Measurements from ENCODE around the gene SLC66A2. TPM values are rescaled to one million over a fixed set of nuclear protein-coding genes. Genes with fewer than 3 reads are reported as not detected.
"Not testable (repeated sequence)": the region's sequence is repeated elsewhere in the genome, so short reads cannot be mapped to it uniquely, and the experiment has no call there.

SLC66A2 gene
- 45.6 and 46.5 TPM in 2 replicates for total RNA-seq

DNA sequence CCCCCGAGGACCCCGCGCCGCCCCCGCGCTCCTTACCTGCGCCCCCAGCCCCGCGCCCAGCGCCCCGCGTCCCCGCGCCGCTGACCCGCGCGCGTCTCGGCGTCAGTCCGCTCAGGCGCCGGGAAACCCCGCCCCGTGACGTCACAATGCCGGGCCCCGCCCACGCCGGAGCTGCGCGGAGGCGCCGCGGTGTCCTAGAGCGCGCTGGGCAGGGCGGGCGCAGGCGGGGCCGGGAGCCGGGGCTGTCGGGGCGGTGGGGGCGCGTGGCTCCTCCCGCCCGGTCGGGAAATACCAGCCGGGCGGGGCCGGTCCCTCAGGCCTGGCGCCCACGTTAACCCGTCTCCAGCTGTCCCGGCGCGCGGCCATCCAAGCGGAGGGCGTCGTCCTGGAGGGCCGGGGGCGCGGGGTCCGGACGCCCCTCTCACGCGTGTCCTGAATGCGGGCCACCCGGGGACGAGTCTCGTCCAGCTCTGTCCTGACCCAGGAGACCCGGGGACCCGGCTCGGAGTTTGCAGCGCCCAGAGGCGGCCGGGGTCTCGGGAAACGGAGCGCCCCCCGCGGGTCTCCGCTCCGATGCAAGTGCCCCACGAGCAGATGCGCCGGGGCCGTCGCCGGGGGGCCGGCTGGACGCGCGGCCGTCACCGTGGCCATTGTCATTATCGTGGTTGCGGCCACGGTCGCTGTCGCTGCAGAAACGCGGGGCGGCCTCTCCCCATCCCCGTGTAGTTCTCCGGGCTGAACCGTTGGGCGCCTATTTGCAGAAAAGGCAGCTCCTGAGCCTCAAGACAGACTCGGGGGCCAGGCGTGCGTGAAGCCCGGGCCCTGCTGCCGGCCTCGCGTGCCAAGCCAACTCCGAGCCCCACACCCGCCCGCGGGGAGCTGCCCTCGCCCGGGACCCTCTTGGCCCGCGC, at the start of gene SLC66A2:
Gene SLC66A2 (minus strand): TSS at position 109 of the 911 bp plus-strand sequence. CDS start 727 bp downstream, outside the sequence.
- peak; percentile 98 for DNase-seq
- peaks cover 12% of the 10 kb centered on the region for H3K36me3 Mint-ChIP-seq (ENCODE audit: low read depth)
- H3K27ac Mint-ChIP-seq = peak within 1 kb of the TSS; percentile 79
- intact Hi-C loops (cut with micrococcal nuclease) = loop anchor here (1.0 to 10.0 kb wide), 7 partner anchors 14 to 884 kb away; partner anchors contain the start of genes ATP9B, CTDP1, NFATC1 and TXNL4A
- peak within 1 kb of the TSS; percentile 88 for H3K4me3 Mint-ChIP-seq
- peaks cover 3% of the 10 kb centered on the region for H3K27me3 Mint-ChIP-seq
- H3K4me1 Mint-ChIP-seq = peaks cover 29% of the 10 kb centered on the region
- no peaks in the 10 kb centered on the region for H3K9me3 Mint-ChIP-seq

DNA sequence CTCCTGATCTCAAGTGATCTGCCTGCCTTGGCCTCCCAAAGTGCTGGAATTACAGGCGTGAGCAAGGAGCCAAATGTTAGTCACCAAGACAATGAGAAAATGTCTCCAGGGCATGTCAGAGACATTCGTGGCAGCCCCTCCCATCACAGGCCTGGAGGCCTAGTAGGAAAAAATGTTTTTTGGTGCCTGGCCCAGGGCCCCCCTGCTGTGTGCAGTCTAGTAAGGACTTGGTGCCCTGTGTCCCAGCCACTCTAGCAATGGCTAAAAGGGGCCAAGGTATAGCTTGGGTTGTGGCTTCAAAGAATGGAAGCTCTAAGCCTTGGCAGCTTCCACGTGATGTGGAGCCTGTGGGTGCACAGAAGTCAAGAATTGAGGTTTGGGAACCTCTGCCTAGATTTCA, 49.4 kb upstream of the SLC66A2 start:
- no peak overlapping the region for H3K4me3 Mint-ChIP-seq
- no peak for DNase-seq
- no peaks in the 10 kb centered on the region for H3K27me3 Mint-ChIP-seq
- peaks cover 13% of the 10 kb centered on the region for H3K9me3 Mint-ChIP-seq
- H3K27ac Mint-ChIP-seq = no peak overlapping the region
- H3K36me3 Mint-ChIP-seq (ENCODE audit: low read depth) = peaks cover 6% of the 10 kb centered on the region
- intact Hi-C loops (cut with micrococcal nuclease) = no loop called here
- no peaks in the 10 kb centered on the region for H3K4me1 Mint-ChIP-seq

DNA sequence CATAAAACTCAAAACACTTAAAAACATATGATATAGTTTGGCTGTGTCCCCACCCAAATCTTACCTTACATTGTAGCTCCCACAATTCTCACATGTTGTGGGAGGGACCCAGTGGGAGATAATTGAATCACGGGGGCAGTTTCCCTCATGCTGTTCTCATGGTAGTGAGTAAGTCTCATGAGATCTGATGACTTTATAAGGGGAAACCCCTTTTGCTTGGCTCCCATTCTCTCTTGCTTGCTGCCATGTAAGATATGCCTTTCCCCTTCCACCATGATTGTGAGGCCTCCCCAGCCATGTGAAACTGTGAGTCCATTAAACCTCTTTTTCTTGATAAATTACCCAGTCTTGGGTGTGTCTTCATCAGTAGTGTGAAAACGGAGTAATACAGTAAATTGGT, 48.2 kb upstream of the SLC66A2 start:
- H3K27ac Mint-ChIP-seq; H3K4me3 Mint-ChIP-seq; H3K36me3 Mint-ChIP-seq (ENCODE audit: low read depth); H3K4me1 Mint-ChIP-seq; H3K27me3 Mint-ChIP-seq; intact Hi-C loops (cut with micrococcal nuclease); DNase-seq: not testable (repeated sequence)
- H3K9me3 Mint-ChIP-seq = peaks cover 13% of the 10 kb centered on the region

DNA sequence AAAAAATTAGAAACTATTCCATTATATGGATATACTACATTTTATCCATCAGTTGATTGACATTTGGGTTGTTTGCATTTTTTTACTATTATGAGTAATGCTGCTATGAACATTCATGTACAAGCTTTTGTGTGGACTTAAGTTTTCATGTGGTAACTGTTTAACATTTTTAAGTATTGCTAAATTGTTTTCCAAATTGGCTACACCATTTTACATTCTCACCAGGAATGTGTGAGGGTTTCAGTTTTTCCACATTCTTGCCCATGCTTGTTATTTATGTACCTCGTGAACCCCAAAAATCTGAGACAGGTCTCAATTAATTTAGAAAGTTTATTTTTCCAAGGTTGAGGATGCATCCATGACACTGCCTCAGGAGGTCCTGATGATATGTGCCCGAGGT, 40.0 kb upstream of the SLC66A2 start:
- H3K27ac Mint-ChIP-seq = no peak overlapping the region
- peaks cover 9% of the 10 kb centered on the region for H3K36me3 Mint-ChIP-seq (ENCODE audit: low read depth)
- no peaks in the 10 kb centered on the region for H3K9me3 Mint-ChIP-seq
- H3K4me3 Mint-ChIP-seq = no peak overlapping the region
- peaks cover 12% of the 10 kb centered on the region for H3K4me1 Mint-ChIP-seq
- DNase-seq = no peak
- intact Hi-C loops (cut with micrococcal nuclease) = no loop called here
- no peaks in the 10 kb centered on the region for H3K27me3 Mint-ChIP-seq

DNA sequence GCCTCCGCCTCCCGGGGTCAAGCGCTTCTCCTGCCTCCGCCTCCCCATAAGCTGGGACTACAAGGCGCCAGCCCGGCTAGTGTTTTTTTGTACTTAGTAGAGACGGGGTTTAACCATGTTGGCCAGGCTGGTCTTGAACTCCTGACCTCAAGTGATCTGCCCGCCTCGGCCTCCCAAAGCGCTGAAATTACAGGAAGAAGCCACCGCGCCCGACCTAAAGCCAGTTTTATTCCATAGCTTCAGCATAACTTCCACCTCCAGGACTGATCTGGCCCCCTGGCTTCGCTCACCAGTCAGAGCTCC, 37.7 kb upstream of the SLC66A2 start:
- Mint-ChIP-seq H3K27ac (peak overlapping the region; percentile 94), H3K9me3 (no peaks in the 10 kb centered on the region), H3K36me3 (ENCODE audit: low read depth) (peaks cover 23% of the 10 kb centered on the region), H3K4me3 (peak overlapping the region; percentile 88), H3K4me1 (peaks cover 27% of the 10 kb centered on the region), H3K27me3 (no peaks in the 10 kb centered on the region)
- intact Hi-C loops (cut with micrococcal nuclease) = loop anchor here (2.0 kb wide), 1 partner anchor 120 kb away; the partner anchor contains the start of gene ADNP2
- DNase-seq = no peak

DNA sequence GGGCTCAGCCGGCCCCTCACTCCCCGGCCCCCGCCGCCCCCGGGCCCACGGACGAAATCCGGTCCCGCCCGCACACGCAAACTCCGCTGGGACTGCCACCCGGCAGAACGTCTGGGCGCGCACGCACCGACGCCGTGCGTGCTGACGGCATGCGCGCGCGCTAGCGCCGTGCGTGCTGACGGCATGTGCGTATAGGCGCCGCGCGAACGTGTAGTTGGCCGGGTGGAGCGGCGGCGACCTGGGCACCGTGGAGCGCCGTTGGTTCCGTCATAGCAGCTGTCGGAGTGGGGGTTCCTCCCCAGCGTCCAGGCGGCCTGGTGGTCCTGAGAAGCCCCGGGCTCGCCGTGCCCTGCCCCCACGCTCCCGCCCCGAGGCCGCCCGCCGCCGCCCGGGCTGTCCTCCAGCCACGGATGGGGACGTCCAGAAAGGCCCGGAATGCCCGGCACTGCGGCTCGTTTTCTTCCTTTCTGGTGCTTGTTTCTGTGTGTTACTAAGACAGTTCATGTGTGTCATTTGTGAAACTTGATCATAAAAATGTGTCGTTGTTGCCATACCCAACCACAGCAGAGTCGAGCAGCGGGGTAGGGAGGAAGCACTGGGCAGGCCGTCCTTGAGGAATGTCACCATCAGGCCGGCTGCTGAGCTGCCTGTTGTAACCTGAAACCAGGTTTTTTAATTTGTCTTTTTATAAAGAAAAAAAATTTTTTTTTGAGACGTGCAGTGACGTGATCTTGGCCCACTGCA, 37.2 kb upstream of the SLC66A2 start, which contains the start of gene TXNL4A:
Gene TXNL4A (minus strand): TSS at position 113 of the 744 bp plus-strand sequence. CDS start 171 bp downstream, outside the sequence.
- no peaks in the 10 kb centered on the region for H3K9me3 Mint-ChIP-seq
- H3K36me3 Mint-ChIP-seq (ENCODE audit: low read depth) = peaks cover 27% of the 10 kb centered on the region
- peak; percentile 96 for DNase-seq
- intact Hi-C loops (cut with micrococcal nuclease) = loop anchor here (1.0 to 2.0 kb wide), 4 partner anchors 37 to 309 kb away; partner anchors contain the start of genes ADNP2, CTDP1 and SLC66A2
- H3K27ac Mint-ChIP-seq = peak within 1 kb of the TSS; percentile 94
- H3K4me3 Mint-ChIP-seq = peak within 1 kb of the TSS; percentile 88
- peaks cover 32% of the 10 kb centered on the region for H3K4me1 Mint-ChIP-seq
- H3K27me3 Mint-ChIP-seq = no peaks in the 10 kb centered on the region

DNA sequence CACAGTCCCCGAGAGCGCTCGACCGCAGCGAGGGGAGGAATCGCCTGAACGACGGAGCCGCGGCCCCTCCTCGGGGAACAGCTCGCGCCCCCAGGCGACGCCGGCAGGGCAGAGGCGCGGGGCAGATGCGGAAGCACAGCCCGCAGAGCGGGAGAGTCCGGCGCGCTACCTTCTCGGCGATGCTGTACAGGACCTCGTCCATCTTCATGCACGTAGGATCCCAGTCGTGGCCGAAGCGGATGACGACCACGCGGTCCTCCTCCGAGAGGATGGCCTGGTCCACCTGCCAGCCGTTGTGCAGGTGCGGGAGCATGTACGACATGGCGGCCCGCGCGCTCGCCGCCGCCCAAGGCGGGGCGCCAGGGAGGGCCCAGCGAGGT, 36.6 kb upstream of the SLC66A2 start:
- H3K27me3 Mint-ChIP-seq = no peaks in the 10 kb centered on the region
- H3K27ac Mint-ChIP-seq = peak overlapping the region; percentile 92
- intact Hi-C loops (cut with micrococcal nuclease) = loop anchor here (1.0 to 2.0 kb wide), 4 partner anchors 37 to 309 kb away; partner anchors contain the start of genes ADNP2, CTDP1 and SLC66A2
- no peaks in the 10 kb centered on the region for H3K9me3 Mint-ChIP-seq
- peak overlapping the region; percentile 88 for H3K4me3 Mint-ChIP-seq
- H3K36me3 Mint-ChIP-seq (ENCODE audit: low read depth) = peaks cover 27% of the 10 kb centered on the region
- DNase-seq = peak; percentile 91
- peaks cover 35% of the 10 kb centered on the region for H3K4me1 Mint-ChIP-seq

DNA sequence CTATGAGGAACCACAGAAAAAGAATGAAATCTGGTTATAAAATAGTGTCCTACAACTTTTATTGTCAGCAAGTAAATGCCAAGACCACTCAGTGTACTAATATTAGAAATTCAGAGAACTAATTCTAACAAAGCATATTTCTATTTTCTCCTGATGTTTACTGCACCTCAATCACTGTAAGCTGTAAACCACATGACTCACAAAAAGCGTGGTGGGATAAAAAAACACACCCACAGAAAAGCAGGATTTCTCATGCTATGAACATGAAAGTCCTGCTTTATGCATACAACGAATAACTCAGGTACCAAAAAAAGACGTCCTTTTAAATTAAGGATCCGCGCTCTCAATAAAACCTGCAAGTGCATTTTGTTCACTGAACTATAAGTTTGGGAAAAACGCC, 36.1 kb upstream of the SLC66A2 start:
- H3K27ac Mint-ChIP-seq = peak overlapping the region; percentile 92
- H3K36me3 Mint-ChIP-seq (ENCODE audit: low read depth) = peaks cover 27% of the 10 kb centered on the region
- peak overlapping the region; percentile 88 for H3K4me3 Mint-ChIP-seq
- H3K27me3 Mint-ChIP-seq = no peaks in the 10 kb centered on the region
- intact Hi-C loops (cut with micrococcal nuclease) = no loop called here
- DNase-seq = no peak
- no peaks in the 10 kb centered on the region for H3K9me3 Mint-ChIP-seq
- H3K4me1 Mint-ChIP-seq = peaks cover 40% of the 10 kb centered on the region

DNA sequence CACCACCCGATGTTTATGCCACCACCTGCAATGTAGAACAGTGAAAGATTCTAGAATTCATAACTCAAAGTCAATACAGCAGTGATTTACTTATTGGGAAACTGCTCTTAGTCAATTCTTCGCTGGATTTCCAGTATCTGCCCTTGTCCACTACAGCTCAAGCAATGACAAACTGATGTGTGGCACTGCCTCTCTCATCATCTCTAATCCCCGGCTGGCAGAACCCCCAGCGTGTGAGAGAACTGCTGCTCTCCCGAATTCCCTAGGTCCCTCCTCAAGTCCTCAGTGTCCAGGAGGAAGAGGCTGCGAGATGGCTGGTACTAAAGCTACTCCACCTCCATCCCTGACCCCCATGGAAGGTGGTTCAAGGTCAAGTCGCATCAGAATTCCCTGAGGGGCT, 35.3 kb upstream of the SLC66A2 start:
- intact Hi-C loops (cut with micrococcal nuclease) = no loop called here
- H3K36me3 Mint-ChIP-seq (ENCODE audit: low read depth) = peaks cover 34% of the 10 kb centered on the region
- H3K27ac Mint-ChIP-seq = peak overlapping the region; percentile 53
- no peaks in the 10 kb centered on the region for H3K27me3 Mint-ChIP-seq
- peaks cover 45% of the 10 kb centered on the region for H3K4me1 Mint-ChIP-seq
- no peak for DNase-seq
- peak overlapping the region; percentile 88 for H3K4me3 Mint-ChIP-seq
- no peaks in the 10 kb centered on the region for H3K9me3 Mint-ChIP-seq

DNA sequence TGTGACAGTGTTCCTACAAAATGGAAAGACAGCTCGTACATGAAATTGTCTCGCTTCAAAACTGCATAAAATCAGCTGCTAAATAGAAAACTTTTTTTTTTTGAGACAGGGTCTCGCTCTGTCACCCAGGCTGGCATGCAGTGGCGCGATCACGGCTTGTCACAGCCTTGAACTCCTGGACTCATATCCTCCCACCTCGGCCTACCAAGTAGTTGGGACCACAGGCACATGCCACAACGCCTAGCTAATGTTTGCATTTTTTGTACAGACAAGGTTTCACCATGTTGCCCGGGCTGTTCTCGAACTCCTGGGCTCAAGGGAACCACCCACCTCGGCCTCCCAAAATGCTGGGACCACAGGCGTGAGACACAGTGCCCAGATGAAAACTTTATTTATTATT, 33.7 kb upstream of the SLC66A2 start:
- no peak for DNase-seq
- Mint-ChIP-seq H3K4me1 (peaks cover 50% of the 10 kb centered on the region), H3K27ac (no peak overlapping the region), H3K9me3 (no peaks in the 10 kb centered on the region), H3K27me3 (no peaks in the 10 kb centered on the region), H3K4me3 (peak overlapping the region; percentile 51), H3K36me3 (ENCODE audit: low read depth) (peaks cover 36% of the 10 kb centered on the region)
- intact Hi-C loops (cut with micrococcal nuclease) = no loop called here

DNA sequence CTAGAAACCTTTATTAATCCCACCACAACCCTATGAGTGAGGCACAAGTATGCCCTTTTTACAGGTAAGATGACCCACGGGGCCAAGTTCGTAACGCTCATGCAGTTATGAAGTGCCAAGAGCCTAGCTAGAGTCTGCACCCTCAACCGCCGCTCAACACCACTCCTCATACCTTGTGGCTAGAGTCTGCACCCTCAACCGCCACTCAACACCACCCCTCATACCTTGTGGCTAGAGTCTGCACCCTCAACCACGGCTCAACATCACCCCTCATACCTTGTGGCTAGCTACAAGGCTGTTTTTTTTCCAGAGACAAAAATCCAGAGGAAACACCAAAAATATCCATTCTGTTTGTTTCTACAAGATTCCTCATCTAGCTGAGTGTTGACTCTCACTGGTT, 32.3 kb upstream of the SLC66A2 start:
- H3K9me3 Mint-ChIP-seq = no peaks in the 10 kb centered on the region
- H3K36me3 Mint-ChIP-seq (ENCODE audit: low read depth) = peaks cover 44% of the 10 kb centered on the region
- DNase-seq = no peak
- H3K27me3 Mint-ChIP-seq = no peaks in the 10 kb centered on the region
- H3K4me1 Mint-ChIP-seq = peaks cover 54% of the 10 kb centered on the region
- H3K27ac Mint-ChIP-seq = no peak overlapping the region
- H3K4me3 Mint-ChIP-seq = peak overlapping the region; percentile 7
- intact Hi-C loops (cut with micrococcal nuclease) = no loop called here

DNA sequence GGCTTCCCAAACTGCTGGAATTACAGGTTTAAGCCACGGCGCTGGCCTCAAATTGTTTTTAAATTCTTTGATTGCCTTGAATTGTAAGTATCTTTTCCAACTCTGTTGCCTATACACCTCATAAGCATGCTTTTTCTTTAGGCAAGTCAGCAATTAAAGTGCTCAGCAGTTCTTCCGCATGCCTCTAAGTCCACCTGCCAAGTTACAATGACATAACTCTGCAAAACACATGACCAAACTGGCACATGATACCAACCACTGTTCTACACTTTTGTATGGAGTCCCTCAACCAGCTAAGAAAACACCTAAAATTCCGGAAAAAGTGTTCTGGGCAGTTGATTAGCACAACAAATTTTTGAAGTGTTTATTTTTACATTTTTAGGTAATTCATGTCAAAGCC, 31.8 kb upstream of the SLC66A2 start:
- intact Hi-C loops (cut with micrococcal nuclease) = no loop called here
- H3K4me1 Mint-ChIP-seq = peaks cover 54% of the 10 kb centered on the region
- H3K4me3 Mint-ChIP-seq = no peak overlapping the region
- H3K9me3 Mint-ChIP-seq = no peaks in the 10 kb centered on the region
- H3K36me3 Mint-ChIP-seq (ENCODE audit: low read depth) = peaks cover 44% of the 10 kb centered on the region
- no peak for DNase-seq
- no peaks in the 10 kb centered on the region for H3K27me3 Mint-ChIP-seq
- H3K27ac Mint-ChIP-seq = peak overlapping the region; percentile 41

DNA sequence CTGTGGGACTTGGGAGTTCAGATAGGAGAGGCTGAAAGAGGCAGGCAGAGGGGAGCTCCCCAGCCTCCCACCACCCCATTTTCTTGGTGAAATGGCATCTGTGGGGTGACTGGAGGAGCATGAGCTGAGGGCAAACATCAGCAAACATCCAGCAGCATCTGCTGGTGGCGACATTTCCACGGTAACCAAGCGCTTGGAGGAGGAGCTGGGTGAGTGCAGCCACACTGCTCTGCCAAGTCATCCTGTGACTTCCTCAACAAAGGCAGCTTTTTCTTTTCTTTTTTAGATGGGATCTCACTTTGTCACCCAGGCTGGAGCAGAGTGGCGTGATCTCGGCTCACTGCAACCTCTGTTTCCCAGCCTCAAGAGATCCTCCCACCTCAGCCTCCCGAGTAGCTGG, 31.3 kb upstream of the SLC66A2 start:
- intact Hi-C loops (cut with micrococcal nuclease) = no loop called here
- Mint-ChIP-seq H3K27ac (peak overlapping the region; percentile 23), H3K4me1 (peaks cover 57% of the 10 kb centered on the region), H3K4me3 (no peak overlapping the region), H3K27me3 (no peaks in the 10 kb centered on the region), H3K36me3 (ENCODE audit: low read depth) (peaks cover 47% of the 10 kb centered on the region), H3K9me3 (no peaks in the 10 kb centered on the region)
- peak; percentile 77 for DNase-seq

DNA sequence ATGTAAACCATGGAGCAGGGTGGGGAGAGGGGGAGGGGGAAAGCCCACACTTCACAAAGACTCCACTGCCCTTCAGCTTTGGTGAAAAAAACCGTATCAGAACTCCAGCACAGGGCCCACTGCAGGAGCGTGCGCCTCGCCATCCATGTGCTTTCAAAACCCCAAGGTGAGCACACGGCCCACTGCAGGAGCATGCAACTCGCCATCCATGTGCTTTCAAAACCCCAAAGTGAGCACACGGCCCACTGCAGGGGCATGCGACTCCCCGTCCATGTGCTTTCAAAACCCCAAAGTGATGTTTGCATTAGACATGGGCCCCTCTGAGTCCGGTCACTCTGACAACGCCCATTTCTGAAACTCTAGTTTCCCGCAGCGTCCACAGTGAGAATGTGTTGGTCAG, 29.1 kb upstream of the SLC66A2 start:
- no peaks in the 10 kb centered on the region for H3K27me3 Mint-ChIP-seq
- H3K36me3 Mint-ChIP-seq (ENCODE audit: low read depth) = peaks cover 38% of the 10 kb centered on the region
- no peak overlapping the region for H3K27ac Mint-ChIP-seq
- no peak overlapping the region for H3K4me3 Mint-ChIP-seq
- intact Hi-C loops (cut with micrococcal nuclease) = no loop called here
- peaks cover 46% of the 10 kb centered on the region for H3K4me1 Mint-ChIP-seq
- no peaks in the 10 kb centered on the region for H3K9me3 Mint-ChIP-seq
- DNase-seq = no peak

All from activated CD4-positive, alpha-beta T cell treated with anti-CD3 and anti-CD28 coated beads, Interleukin-2, amount 10 ng/mL, durations not matched to agents 24 days and 14 days (primary cell).